Gastroesophageal sphincter (tissue), 3 donors: ENCODE data around the gene LYG2.

Experiments
- CTCF ChIP-seq, 4 experiments: fragments of 200-600 bp in 2 of 4; fragments of 450-650 bp in 2 of 4; sonication (generic) in 1 of 4; IDR thresholded peaks; one replicate each; pipeline ENCODE4 v1.5.1; 2017 to 2019; ENCODE audit warnings: antibody characterized with exemption in 4 of 4, mild to moderate bottlenecking in 2 of 4, moderate library complexity in 2 of 4
- EP300 ChIP-seq: sonication (generic); formaldehyde crosslinking; IDR thresholded peaks from one replicate; pipeline ENCODE4 v1.6.1; 2017; ENCODE audit warnings: antibody characterized with exemption, mild to moderate bottlenecking
- POLR2AphosphoS5 ChIP-seq: sonication (generic); formaldehyde crosslinking; IDR thresholded peaks from one replicate; pipeline ENCODE4 v1.6.1; 2017; ENCODE audit warnings: antibody characterized with exemption

- TF ChIP-seq CTCF (IDR thresholded peaks at IDR 0.05) (no peak), EP300 (no peak), POLR2AphosphoS5 (no peak)
These were observed 57.2 kb downstream of the LYG2 start for GRCh38 chr2:99198103-99198841.
